ENCODE results near the gene BPIFB1.

GRCh38 chr20:33316958-33317357, 33.9 kb downstream of the BPIFB1 start:
- TF ChIP-seq CTCF (tag by site-specific recombination; IDR thresholded peaks at IDR 0.05): no peak
- no peak for TF ChIP-seq ZNF112 (tag by site-specific recombination; IDR thresholded peaks at IDR 0.05)
- TF ChIP-seq ZNF518A (tag by site-specific recombination; conservative IDR thresholded peaks at IDR 0.05; ENCODE audit: low read depth): no peak
- TF ChIP-seq MZF1 (tag by site-specific recombination; IDR thresholded peaks at IDR 0.05; ENCODE audit: borderline replicate concordance): no peak
- TF ChIP-seq ZNF561 (tag by site-specific recombination; IDR thresholded peaks at IDR 0.05; ENCODE audit: borderline replicate concordance): no peak
